Upper lobe of left lung (tissue), 4 donors: ENCODE data around the gene MACROD2.

ENCODE experiments used
- EP300 ChIP-seq, 4 donors: sonication (generic); formaldehyde crosslinking; IDR thresholded peaks; one replicate each; pipeline ENCODE4 v1.5.1; 2017; ENCODE audit warnings: antibody characterized with exemption in 4 of 4, control low read depth in 2 of 4
- POLR2A ChIP-seq, 4 donors: fragments of 450-650 bp; IDR thresholded peaks; one replicate each; pipeline ENCODE4 v1.5.1; 2016 to 2017; ENCODE audit warnings: antibody characterized with exemption in 4 of 4, mild to moderate bottlenecking in 2 of 4
- POLR2AphosphoS5 ChIP-seq, 2 donors: sonication (generic); formaldehyde crosslinking; IDR thresholded peaks; one replicate each; pipeline ENCODE4 v1.5.1; 2017; ENCODE audit warnings: antibody characterized with exemption in 2 of 2
- TF ChIP-seq, protein P1 (sequence below), 6 experiments: fragments of 450-650 bp in 4 of 6; fragments of 200-600 bp in 2 of 6; sonication (generic) in 2 of 6; IDR thresholded peaks; one replicate each; pipeline ENCODE4 v1.5.1; 2016 to 2019; ENCODE audit warnings: antibody characterized with exemption in 6 of 6

GRCh38 chr20:15113144-15113773, 1117.9 kb downstream of the MACROD2 start:
- TF ChIP-seq, protein P1, sequence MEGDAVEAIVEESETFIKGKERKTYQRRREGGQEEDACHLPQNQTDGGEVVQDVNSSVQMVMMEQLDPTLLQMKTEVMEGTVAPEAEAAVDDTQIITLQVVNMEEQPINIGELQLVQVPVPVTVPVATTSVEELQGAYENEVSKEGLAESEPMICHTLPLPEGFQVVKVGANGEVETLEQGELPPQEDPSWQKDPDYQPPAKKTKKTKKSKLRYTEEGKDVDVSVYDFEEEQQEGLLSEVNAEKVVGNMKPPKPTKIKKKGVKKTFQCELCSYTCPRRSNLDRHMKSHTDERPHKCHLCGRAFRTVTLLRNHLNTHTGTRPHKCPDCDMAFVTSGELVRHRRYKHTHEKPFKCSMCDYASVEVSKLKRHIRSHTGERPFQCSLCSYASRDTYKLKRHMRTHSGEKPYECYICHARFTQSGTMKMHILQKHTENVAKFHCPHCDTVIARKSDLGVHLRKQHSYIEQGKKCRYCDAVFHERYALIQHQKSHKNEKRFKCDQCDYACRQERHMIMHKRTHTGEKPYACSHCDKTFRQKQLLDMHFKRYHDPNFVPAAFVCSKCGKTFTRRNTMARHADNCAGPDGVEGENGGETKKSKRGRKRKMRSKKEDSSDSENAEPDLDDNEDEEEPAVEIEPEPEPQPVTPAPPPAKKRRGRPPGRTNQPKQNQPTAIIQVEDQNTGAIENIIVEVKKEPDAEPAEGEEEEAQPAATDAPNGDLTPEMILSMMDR (IDR thresholded peaks at IDR 0.05): no peak
- TF ChIP-seq POLR2AphosphoS5 (IDR thresholded peaks at IDR 0.05): no peak
- no peak for TF ChIP-seq POLR2A (IDR thresholded peaks at IDR 0.05)
- TF ChIP-seq EP300 (IDR thresholded peaks at IDR 0.05): no peak
